Measurements from ENCODE around the gene CST8. TPM values are rescaled to one million over a fixed set of nuclear protein-coding genes. Genes with fewer than 3 reads are reported as not detected.

The CST8 gene
- total RNA-seq, 1 experiment from 2014 or later: not detected

- in situ Hi-C loops (cut with HindIII; ENCODE audit: low pct_unique_long_range_greater_than_20kb, low sequenced_read_pairs): no loop called here
- no peaks in the 10 kb centered on the region for H3K4me1 ChIP-seq (ENCODE audit: control insufficient read depth, insufficient read depth, low read length)
- no peak overlapping the region for H3K4me3 ChIP-seq (ENCODE audit: low read depth in 2 of 2, low read length in 2 of 2)
- TF ChIP-seq REST (IDR thresholded peaks at IDR 0.05; ENCODE audit: insufficient read depth in 1 of 2, low read depth in 2 of 2, low read length in 1 of 2) (no peak), POLR2AphosphoS5 (IDR thresholded peaks at IDR 0.05; ENCODE audit: low read depth, low read length) (no peak), CTCF (IDR thresholded peaks at IDR 0.05) (no peak), SIN3A (IDR thresholded peaks at IDR 0.05; ENCODE audit: borderline replicate concordance, insufficient read depth, low read depth, low read length) (no peak), TCF7L2 (IDR thresholded peaks at IDR 0.05; ENCODE audit: low read depth, low read length) (no peak)
- H3K27me3 ChIP-seq (ENCODE audit: control insufficient read depth, insufficient read depth, low read length): 0 out of 2 replicates have a peak, but pooled peaks cover 2% of the 10 kb centered on the region
- no peaks in the 10 kb centered on the region for H3K9me3 ChIP-seq (ENCODE audit: control insufficient read depth, insufficient read depth, low read depth, low read length)
- no peak overlapping the region for H3K27ac ChIP-seq (ENCODE audit: low read length)
- no TSS peak for BruUV-seq (replicated peaks)
- no peak for DNase-seq (ENCODE audit: low read depth, low spot score)
- CTCF ChIA-PET: no interaction called here
- intact Hi-C loops (cut with micrococcal nuclease; ENCODE audit: unreplicated experiment): no loop called here
- no peaks in the 10 kb centered on the region for H3K36me3 ChIP-seq (ENCODE audit: control insufficient read depth, insufficient read depth, low read length)
- ATAC-seq: no peak
- POLR2A ChIA-PET: no interaction called here
These were observed 28.6 kb downstream of the CST8 start for GRCh38 chr20:23519556-23519955.

GRCh38 chr20:23520185-23520584 is 29.3 kb downstream of the CST8 start:
- H3K4me3 ChIP-seq (ENCODE audit: low read depth in 2 of 2, low read length in 2 of 2): no peak overlapping the region
- BruUV-seq (replicated peaks): no TSS peak
- TF ChIP-seq REST (IDR thresholded peaks at IDR 0.05; ENCODE audit: insufficient read depth in 1 of 2, low read depth in 2 of 2, low read length in 1 of 2) (no peak), POLR2AphosphoS5 (IDR thresholded peaks at IDR 0.05; ENCODE audit: low read depth, low read length) (no peak), TCF7L2 (IDR thresholded peaks at IDR 0.05; ENCODE audit: low read depth, low read length) (no peak), CTCF (IDR thresholded peaks at IDR 0.05) (no peak), SIN3A (IDR thresholded peaks at IDR 0.05; ENCODE audit: borderline replicate concordance, insufficient read depth, low read depth, low read length) (no peak)
- H3K27ac ChIP-seq (ENCODE audit: low read length): no peak overlapping the region
- no peaks in the 10 kb centered on the region for H3K9me3 ChIP-seq (ENCODE audit: control insufficient read depth, insufficient read depth, low read depth, low read length)
- H3K36me3 ChIP-seq (ENCODE audit: control insufficient read depth, insufficient read depth, low read length): no peaks in the 10 kb centered on the region
- H3K27me3 ChIP-seq (ENCODE audit: control insufficient read depth, insufficient read depth, low read length): 0 out of 2 replicates have a peak, but pooled peaks cover 2% of the 10 kb centered on the region
- in situ Hi-C loops (cut with HindIII; ENCODE audit: low pct_unique_long_range_greater_than_20kb, low sequenced_read_pairs) (no loop called here), intact Hi-C loops (cut with micrococcal nuclease; ENCODE audit: unreplicated experiment) (no loop called here)
- ChIA-PET CTCF (no interaction called here), POLR2A (no interaction called here)
- no peak for ATAC-seq
- DNase-seq (ENCODE audit: low read depth, low spot score): no peak
- H3K4me1 ChIP-seq (ENCODE audit: control insufficient read depth, insufficient read depth, low read length): no peaks in the 10 kb centered on the region

Measured in Panc1 (cell line).